ENCODE data around the gene TRIM22. TPM values are rescaled to one million over a fixed set of nuclear protein-coding genes. Genes with fewer than 3 reads are reported as not detected.
A peak's percentile ranks its signal among the peaks of the same experiment; 100 is the strongest.

The TRIM22 gene
- total RNA-seq, 4 donors from 2014 or later = 78.3 to 131 (median 100) TPM

GRCh38 chr11:5727691-5728090 is 38.1 kb downstream of the TRIM22 start:
- no peaks in the 10 kb centered on the region for H3K9me3 ChIP-seq
- no peak for DNase-seq (ENCODE audit: low spot score in 2 of 2)
- no peaks in the 10 kb centered on the region for H3K4me1 ChIP-seq
- H3K4me3 ChIP-seq = no peak overlapping the region
- no peaks in the 10 kb centered on the region for H3K27me3 ChIP-seq
- H3K27ac ChIP-seq = no peak overlapping the region
- no peaks in the 10 kb centered on the region for H3K36me3 ChIP-seq
- TF ChIP-seq CTCF (IDR thresholded peaks at IDR 0.05) (no peak), POLR2A (IDR thresholded peaks at IDR 0.05) (no peak), EP300 (IDR thresholded peaks at IDR 0.05) (no peak)
- 93 to 94% methylated on average over 1 of the region's 1 CpG for WGBS, 2 donors

GRCh38 chr11:5736396-5736795 is 46.8 kb downstream of the TRIM22 start, which contains the start of gene OR56B1:
Gene OR56B1, plus strand, starts transcription at chr11:5736448. Its CDS starts 69 bp downstream, at chr11:5736517.
- TF ChIP-seq POLR2A (IDR thresholded peaks at IDR 0.05) = no peak
- TF ChIP-seq EP300 (IDR thresholded peaks at IDR 0.05) = no peak
- no peak for TF ChIP-seq CTCF (IDR thresholded peaks at IDR 0.05)
- Histone ChIP-seq H3K9me3 (peaks cover 0 to 4% (median 0%) of the 10 kb centered on the region in 4 donors), H3K4me1 (peaks cover 0 to 10% (median 3%) of the 10 kb centered on the region in 4 donors), H3K36me3 (no peaks in the 10 kb centered on the region), H3K27me3 (no peaks in the 10 kb centered on the region), H3K4me3 (no peak within 1 kb of the TSS), H3K27ac (peak within 1 kb of the TSS in 1 of 4 donors; percentile 31)
- 60 to 76% methylated on average over 1 of the region's 1 CpG for WGBS, 2 donors
- no peak for DNase-seq (ENCODE audit: low spot score in 2 of 2)

GRCh38 chr11:5737091-5737490 is 47.5 kb downstream of the TRIM22 start:
- Histone ChIP-seq H3K4me3 (no peak overlapping the region), H3K36me3 (no peaks in the 10 kb centered on the region), H3K27me3 (no peaks in the 10 kb centered on the region), H3K27ac (peak overlapping the region in 1 of 4 donors; percentile 31), H3K9me3 (peaks cover 0 to 11% (median 0%) of the 10 kb centered on the region in 4 donors), H3K4me1 (peaks cover 0 to 10% (median 3%) of the 10 kb centered on the region in 4 donors)
- TF ChIP-seq POLR2A (IDR thresholded peaks at IDR 0.05) = no peak
- TF ChIP-seq EP300 (IDR thresholded peaks at IDR 0.05) = no peak
- TF ChIP-seq CTCF (IDR thresholded peaks at IDR 0.05) = no peak
- DNase-seq (ENCODE audit: low spot score in 2 of 2) = no peak

GRCh38 chr11:5737670-5738392 is 48.2 kb downstream of the TRIM22 start:
- H3K27me3 ChIP-seq = no peaks in the 10 kb centered on the region
- no peak for DNase-seq (ENCODE audit: low spot score in 2 of 2)
- peak overlapping the region in 1 of 4 donors; percentile 49 for H3K27ac ChIP-seq
- peaks cover 0 to 10% (median 3%) of the 10 kb centered on the region in 4 donors for H3K4me1 ChIP-seq
- no peak for TF ChIP-seq EP300 (IDR thresholded peaks at IDR 0.05)
- no peak for TF ChIP-seq POLR2A (IDR thresholded peaks at IDR 0.05)
- TF ChIP-seq CTCF (IDR thresholded peaks at IDR 0.05) = no peak
- WGBS, 2 donors = 33 to 49% methylated on average over 6 of the region's 6 CpGs
- no peak overlapping the region for H3K4me3 ChIP-seq
- H3K36me3 ChIP-seq = no peaks in the 10 kb centered on the region
- H3K9me3 ChIP-seq = peaks cover 0 to 16% (median 0%) of the 10 kb centered on the region in 4 donors

- Histone ChIP-seq H3K4me1 (peaks cover 0 to 10% (median 3%) of the 10 kb centered on the region in 4 donors), H3K4me3 (no peak overlapping the region), H3K27me3 (no peaks in the 10 kb centered on the region), H3K27ac (peak overlapping the region in 1 of 4 donors; percentile 49), H3K9me3 (peaks cover 0 to 22% (median 0%) of the 10 kb centered on the region in 4 donors), H3K36me3 (no peaks in the 10 kb centered on the region)
- TF ChIP-seq EP300 (IDR thresholded peaks at IDR 0.05) = no peak
- no peak for TF ChIP-seq CTCF (IDR thresholded peaks at IDR 0.05)
- no peak for TF ChIP-seq POLR2A (IDR thresholded peaks at IDR 0.05)
- DNase-seq (ENCODE audit: low spot score in 2 of 2) = no peak
- 51 to 74% methylated on average over 1 of the region's 1 CpG for WGBS, 2 donors
Observed at GRCh38 chr11:5738431-5738830, 48.8 kb downstream of the TRIM22 start.

Measured in tibial nerve (tissue), 4 donors.